Measurements from ENCODE around the gene FCGR3A. TPM values are rescaled to one million over a fixed set of nuclear protein-coding genes. Genes with fewer than 3 reads are reported as not detected.

Gene FCGR3A
- total RNA-seq, 2 donors from 2014 or later, result not detected

DNA sequence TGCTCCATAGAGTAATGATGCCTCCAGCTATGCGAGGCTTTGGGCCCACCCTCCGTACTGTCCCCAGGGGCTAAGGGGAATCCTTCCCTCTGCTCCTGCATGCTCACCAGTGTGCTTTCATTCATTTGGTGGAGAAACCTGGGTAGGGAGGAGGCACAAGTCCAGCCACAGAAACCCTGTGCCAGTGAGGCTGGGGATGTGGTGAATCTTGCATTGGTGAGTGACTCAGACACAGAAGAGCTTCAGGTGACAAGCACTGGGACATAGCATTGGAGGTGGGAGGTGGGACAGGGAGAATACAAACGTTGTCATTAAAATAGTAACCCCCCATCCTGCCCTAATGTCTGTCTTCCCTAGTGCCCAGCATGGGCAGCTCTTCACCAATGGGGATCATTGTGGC, 39.1 kb downstream of the FCGR3A start:
- no peaks in the 10 kb centered on the region for H3K4me1 ChIP-seq (ENCODE audit: control insufficient read depth, insufficient read depth, low read length)
- H3K36me3 Mint-ChIP-seq (ENCODE audit: low read depth), result no peaks in the 10 kb centered on the region
- no peak overlapping the region for H3K4me3 Mint-ChIP-seq
- H3K27me3 ChIP-seq (ENCODE audit: control insufficient read depth, insufficient read depth, low read length, poor library complexity, severe bottlenecking), result no peaks in the 10 kb centered on the region
- no peak overlapping the region for H3K27ac ChIP-seq (ENCODE audit: low read depth, low read length)
- peaks cover under 1% of the 10 kb centered on the region for H3K27me3 Mint-ChIP-seq (ENCODE audit: insufficient read depth)
- H3K9ac ChIP-seq (ENCODE audit: extremely low read depth, low read length, poor library complexity, severe bottlenecking), result no peak overlapping the region
- no peaks in the 10 kb centered on the region for H3K9me3 Mint-ChIP-seq
- H3K4me1 Mint-ChIP-seq, result peaks cover 10% of the 10 kb centered on the region
- no peak overlapping the region for H3K4me3 ChIP-seq (ENCODE audit: low read length)
- H3K27ac Mint-ChIP-seq, result no peak overlapping the region
- no peaks in the 10 kb centered on the region for H3K36me3 ChIP-seq (ENCODE audit: control insufficient read depth, insufficient read depth, low read length)
- 67 to 88% methylated on average over 1 to 3 of the region's 3 CpGs for WGBS, 2 experiments (ENCODE audit: insufficient coverage in 1 of 2, insufficient read length in 1 of 2)
- no peaks in the 10 kb centered on the region for H3K9me3 ChIP-seq (ENCODE audit: control insufficient read depth, low read length)
- DNase-seq, result no peak
- TF ChIP-seq, protein P1, sequence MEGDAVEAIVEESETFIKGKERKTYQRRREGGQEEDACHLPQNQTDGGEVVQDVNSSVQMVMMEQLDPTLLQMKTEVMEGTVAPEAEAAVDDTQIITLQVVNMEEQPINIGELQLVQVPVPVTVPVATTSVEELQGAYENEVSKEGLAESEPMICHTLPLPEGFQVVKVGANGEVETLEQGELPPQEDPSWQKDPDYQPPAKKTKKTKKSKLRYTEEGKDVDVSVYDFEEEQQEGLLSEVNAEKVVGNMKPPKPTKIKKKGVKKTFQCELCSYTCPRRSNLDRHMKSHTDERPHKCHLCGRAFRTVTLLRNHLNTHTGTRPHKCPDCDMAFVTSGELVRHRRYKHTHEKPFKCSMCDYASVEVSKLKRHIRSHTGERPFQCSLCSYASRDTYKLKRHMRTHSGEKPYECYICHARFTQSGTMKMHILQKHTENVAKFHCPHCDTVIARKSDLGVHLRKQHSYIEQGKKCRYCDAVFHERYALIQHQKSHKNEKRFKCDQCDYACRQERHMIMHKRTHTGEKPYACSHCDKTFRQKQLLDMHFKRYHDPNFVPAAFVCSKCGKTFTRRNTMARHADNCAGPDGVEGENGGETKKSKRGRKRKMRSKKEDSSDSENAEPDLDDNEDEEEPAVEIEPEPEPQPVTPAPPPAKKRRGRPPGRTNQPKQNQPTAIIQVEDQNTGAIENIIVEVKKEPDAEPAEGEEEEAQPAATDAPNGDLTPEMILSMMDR (conservative IDR thresholded peaks at IDR 0.05), result no peak

DNA sequence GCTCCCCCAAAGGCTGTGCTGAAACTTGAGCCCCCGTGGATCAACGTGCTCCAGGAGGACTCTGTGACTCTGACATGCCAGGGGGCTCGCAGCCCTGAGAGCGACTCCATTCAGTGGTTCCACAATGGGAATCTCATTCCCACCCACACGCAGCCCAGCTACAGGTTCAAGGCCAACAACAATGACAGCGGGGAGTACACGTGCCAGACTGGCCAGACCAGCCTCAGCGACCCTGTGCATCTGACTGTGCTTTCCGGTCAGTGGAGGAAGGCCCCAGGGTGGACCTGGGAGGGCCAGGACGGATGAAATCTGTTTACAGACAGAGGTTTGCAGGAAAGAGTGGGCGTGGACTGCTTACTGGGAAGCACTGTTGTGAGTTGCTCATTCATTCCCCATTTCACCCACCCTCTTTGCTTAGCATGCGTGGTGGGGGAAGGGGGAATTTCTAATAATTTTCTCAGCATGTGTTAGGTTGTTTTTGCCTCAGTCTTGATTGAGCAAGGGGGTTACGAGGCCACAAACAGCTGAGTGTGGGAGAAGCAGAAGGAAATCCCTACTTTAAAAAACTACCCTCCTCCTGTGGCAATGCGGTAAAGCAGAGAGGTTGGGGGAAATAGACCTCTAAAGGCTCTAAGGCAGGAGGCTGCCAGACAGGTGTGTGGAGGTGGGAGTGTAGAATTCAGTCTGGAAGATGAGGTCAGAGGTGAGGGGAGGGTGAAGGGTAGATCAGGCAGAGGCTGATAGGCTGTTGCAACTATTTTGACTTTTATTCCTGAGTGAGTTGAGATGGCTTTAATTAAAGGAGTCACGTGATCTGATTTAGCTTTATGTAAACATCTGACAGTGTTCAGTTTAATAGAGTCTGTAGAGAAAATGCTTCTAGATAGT, 43.0 kb downstream of the FCGR3A start:
- Mint-ChIP-seq H3K4me3 (no peak overlapping the region), H3K27ac (no peak overlapping the region), H3K9me3 (no peaks in the 10 kb centered on the region), H3K4me1 (peaks cover 16% of the 10 kb centered on the region), H3K27me3 (ENCODE audit: insufficient read depth) (peaks cover 8% of the 10 kb centered on the region), H3K36me3 (ENCODE audit: low read depth) (no peaks in the 10 kb centered on the region)
- no peak for DNase-seq
- Histone ChIP-seq H3K9ac (ENCODE audit: extremely low read depth, low read length, poor library complexity, severe bottlenecking) (no peak overlapping the region), H3K36me3 (ENCODE audit: control insufficient read depth, insufficient read depth, low read length) (no peaks in the 10 kb centered on the region), H3K9me3 (ENCODE audit: control insufficient read depth, low read length) (no peaks in the 10 kb centered on the region), H3K4me1 (ENCODE audit: control insufficient read depth, insufficient read depth, low read length) (no peaks in the 10 kb centered on the region), H3K27ac (ENCODE audit: low read depth, low read length) (no peak overlapping the region), H3K27me3 (ENCODE audit: control insufficient read depth, insufficient read depth, low read length, poor library complexity, severe bottlenecking) (no peaks in the 10 kb centered on the region), H3K4me3 (ENCODE audit: low read length) (no peak overlapping the region)
- TF ChIP-seq, protein P1 (conservative IDR thresholded peaks at IDR 0.05), result no peak
- 75 to 83% methylated on average over 1 to 11 of the region's 15 CpGs for WGBS, 2 experiments (ENCODE audit: insufficient coverage in 1 of 2, insufficient read length in 1 of 2)

DNA sequence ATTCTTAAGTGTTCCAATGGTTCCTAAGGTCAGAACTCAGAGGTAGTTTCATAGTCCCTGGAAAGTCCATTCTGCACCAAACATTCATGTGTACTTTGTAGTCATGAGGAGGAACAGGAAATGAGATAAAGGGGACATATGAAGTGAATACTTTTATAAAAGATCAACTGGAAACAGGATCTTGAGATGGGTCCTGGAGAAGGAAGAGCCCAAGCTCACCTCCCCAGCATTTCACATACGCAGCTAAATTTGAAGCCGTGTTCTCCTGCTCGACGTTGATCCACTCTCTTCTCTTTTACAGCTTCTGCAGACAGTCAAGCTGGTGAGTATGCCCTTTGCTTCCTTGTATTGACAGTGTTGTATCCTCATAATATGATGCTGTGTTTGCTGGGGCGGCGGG, 43.9 kb downstream of the FCGR3A start:
- no peaks in the 10 kb centered on the region for H3K9me3 Mint-ChIP-seq
- H3K27me3 Mint-ChIP-seq (ENCODE audit: insufficient read depth), result peaks cover 8% of the 10 kb centered on the region
- no peak overlapping the region for H3K4me3 Mint-ChIP-seq

More for the DNA sequence above, 43.9 kb downstream of the FCGR3A start:
- TF ChIP-seq, protein P1 (conservative IDR thresholded peaks at IDR 0.05), result no peak
- Histone ChIP-seq H3K27me3 (ENCODE audit: control insufficient read depth, insufficient read depth, low read length, poor library complexity, severe bottlenecking) (no peaks in the 10 kb centered on the region), H3K27ac (ENCODE audit: low read depth, low read length) (no peak overlapping the region), H3K4me1 (ENCODE audit: control insufficient read depth, insufficient read depth, low read length) (no peaks in the 10 kb centered on the region), H3K36me3 (ENCODE audit: control insufficient read depth, insufficient read depth, low read length) (no peaks in the 10 kb centered on the region), H3K4me3 (ENCODE audit: low read length) (no peak overlapping the region), H3K9me3 (ENCODE audit: control insufficient read depth, low read length) (no peaks in the 10 kb centered on the region), H3K9ac (ENCODE audit: extremely low read depth, low read length, poor library complexity, severe bottlenecking) (no peak overlapping the region)
- 98% methylated on average over 6 of the region's 6 CpGs; no CpG with 5 or more reads in 1 of the 2 experiments for WGBS, 2 experiments (ENCODE audit: insufficient coverage in 1 of 2, insufficient read length in 1 of 2)
- peaks cover 16% of the 10 kb centered on the region for H3K4me1 Mint-ChIP-seq
- no peak overlapping the region for H3K27ac Mint-ChIP-seq
- no peak for DNase-seq
- no peaks in the 10 kb centered on the region for H3K36me3 Mint-ChIP-seq (ENCODE audit: low read depth)
